ENCODE data around the gene MRPL34.

The MRPL34 gene

GRCh38 chr19:17329366-17330261, 23.9 kb downstream of the MRPL34 start:
- no peak for DNase-seq

- no peak for DNase-seq
Measured at GRCh38 chr19:17330262-17331044, 24.8 kb downstream of the MRPL34 start.

DNA sequence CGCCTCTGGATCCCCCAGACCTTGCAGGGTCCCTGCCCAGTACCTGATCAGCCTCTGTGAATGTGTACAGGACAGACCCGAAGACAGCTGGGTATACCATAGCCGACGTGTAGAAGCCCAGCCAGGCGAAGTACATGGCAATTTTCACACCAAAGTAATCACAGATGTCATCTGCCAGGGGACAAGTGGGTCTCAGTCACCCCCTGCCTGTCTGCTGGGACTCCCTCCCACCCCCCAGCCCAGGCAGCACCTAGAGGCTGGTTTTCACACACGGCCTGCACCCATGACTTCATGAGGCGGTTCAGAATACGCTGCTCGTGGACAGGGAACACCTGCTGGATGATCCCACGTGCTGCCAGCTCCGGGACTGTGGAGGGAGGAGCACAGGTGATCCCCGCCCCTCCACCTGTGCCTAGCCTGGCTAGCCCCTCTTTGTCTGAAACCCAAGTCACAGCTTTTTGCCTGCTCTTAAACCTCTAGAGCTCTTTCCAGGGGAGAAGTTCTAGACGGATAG, 25.4 kb downstream of the MRPL34 start:
- no peak for DNase-seq

- DNase-seq = no peak
Measured at GRCh38 chr19:17332360-17332676, 26.6 kb downstream of the MRPL34 start.

GRCh38 chr19:17332677-17333581, 27.3 kb downstream of the MRPL34 start:
- DNase-seq = peak; percentile 61

DNA sequence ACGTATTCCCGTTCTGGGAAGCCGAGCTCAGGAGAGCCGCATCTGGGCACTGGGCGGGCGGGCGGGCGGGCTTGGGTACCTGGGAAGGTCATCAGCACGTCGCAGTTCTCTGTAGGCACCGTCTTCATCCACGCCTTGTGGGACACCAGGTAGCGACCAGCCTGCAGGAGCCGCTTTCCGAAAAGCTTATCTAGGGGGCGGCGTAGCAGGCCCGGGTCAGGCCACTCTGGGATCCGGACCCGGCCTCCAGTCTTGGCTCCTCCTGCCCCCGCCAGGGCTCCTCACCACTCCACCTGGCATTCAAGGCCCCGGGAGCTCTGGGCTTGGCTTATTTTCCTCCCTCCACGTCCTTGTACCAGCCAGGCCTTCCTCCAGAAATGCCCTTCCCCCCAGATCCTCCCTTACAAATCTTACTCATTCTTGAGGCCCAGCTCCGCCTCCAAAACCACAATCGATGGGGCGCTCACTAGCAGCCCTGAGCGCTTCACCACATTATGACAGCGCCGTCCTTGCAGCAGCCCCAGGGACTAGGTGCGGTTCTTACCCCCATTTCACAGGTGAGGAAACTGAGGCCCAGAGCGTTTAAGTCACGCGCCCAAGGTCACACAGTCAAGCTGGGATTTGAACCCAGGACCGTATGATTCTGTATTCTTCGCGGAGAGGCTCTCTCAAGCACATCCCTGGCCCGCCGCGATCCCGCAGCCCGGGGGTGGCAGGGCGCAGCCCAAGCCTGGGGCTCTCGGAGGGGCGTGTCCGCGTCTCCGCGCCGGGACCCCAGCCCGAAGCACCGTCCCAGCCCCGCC, 28.1 kb downstream of the MRPL34 start:
- DNase-seq = no peak

GRCh38 chr19:17334414-17335409, 29.0 kb downstream of the MRPL34 start, which contains the start of gene ANO8:
ANO8 (minus strand) TSS chr19:17334855; CDS start chr19:17334670, 185 bp downstream.
- DNase-seq = peak; percentile 94

- no peak for DNase-seq
Measured at GRCh38 chr19:17335575-17335974, 29.9 kb downstream of the MRPL34 start.

- peak; percentile 97 for DNase-seq
Measured at GRCh38 chr19:17336872-17337674, 31.4 kb downstream of the MRPL34 start, which contains the start of gene GTPBP3. GTPBP3 (plus strand) TSS chr19:17337553; CDS start chr19:17337612, 59 bp downstream.

- no peak for DNase-seq
Measured at GRCh38 chr19:17337675-17338432, 32.2 kb downstream of the MRPL34 start.

- no peak for DNase-seq
Measured at GRCh38 chr19:17338433-17339078, 32.9 kb downstream of the MRPL34 start.

DNA sequence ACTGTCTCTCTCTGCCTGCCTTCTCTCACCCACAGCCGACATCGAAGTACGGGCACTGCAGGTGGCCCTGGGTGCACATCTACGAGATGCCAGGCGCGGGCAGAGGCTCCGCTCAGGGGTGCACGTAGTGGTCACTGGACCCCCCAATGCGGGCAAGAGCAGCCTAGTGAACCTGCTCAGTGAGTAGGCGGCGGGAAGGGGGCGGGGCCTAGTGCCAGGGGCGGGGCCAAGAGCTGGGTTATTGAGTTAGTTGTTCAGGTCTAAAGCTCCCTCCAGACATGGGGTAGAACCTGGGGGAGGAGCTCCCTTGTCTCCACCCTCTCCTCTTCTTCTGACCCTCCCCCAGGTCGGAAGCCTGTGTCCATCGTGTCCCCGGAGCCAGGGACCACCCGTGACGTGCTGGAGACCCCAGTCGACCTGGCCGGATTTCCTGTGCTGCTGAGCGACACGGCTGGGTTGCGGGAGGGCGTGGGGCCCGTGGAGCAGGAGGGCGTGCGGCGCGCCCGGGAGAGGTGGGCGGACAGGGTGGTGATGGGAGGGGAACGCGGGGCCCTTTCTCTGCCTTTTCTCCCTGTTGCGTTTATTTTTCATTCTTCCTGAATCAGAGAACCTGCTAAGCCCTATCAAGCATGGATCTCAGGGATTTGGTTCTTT, 33.5 kb downstream of the MRPL34 start:
- DNase-seq = no peak

GRCh38 chr19:17340302-17340870, 34.7 kb downstream of the MRPL34 start:
- DNase-seq = no peak

- DNase-seq = no peak
Measured at GRCh38 chr19:17340871-17341357, 35.2 kb downstream of the MRPL34 start.

DNA sequence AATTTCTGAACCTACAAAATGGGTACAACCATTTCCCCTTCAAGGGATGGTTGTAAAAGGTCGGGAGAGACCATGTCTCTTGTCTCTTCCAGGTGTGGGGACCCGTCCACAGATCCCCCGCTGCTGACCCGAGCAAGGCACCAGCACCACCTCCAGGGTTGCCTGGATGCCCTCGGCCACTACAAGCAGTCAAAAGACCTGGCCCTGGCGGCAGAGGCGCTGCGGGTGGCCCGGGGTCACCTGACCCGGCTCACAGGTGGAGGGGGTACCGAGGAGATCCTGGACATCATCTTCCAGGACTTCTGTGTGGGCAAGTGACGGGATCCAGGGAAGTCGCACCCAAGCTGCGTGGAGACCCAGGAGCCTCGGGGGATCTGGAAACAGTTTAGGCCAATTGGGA, 35.7 kb downstream of the MRPL34 start:
- DNase-seq = no peak

GRCh38 chr19:17341845-17342244, 36.2 kb downstream of the MRPL34 start:
- DNase-seq = no peak

DNA sequence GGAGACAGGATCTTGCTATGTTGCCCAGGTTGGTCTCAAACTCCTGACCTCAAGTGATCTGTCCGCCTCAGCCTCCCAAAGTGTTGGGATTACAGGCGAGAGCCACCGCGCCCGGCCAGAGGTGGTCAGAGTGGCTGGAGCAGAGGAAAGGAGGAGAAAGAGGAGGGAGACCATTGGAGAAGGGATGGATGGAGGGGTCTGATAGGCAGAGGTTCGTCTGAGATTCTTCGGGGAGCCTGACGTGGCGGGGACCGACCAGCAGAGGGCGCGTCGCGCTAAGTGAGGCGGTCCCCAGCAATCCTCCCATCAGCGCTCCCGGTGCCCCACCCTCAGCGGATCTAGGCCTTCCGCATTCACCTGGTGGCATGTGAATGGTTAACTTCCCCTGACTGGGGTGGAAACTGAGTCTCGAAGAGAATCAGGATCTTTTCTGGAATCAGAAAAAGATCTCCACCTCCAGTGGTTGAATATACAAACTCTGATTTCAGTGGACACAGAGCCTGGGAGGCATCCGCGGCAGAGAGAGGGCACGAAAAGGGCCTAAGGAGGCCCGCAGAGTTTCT, 40.5 kb downstream of the MRPL34 start:
- peak; percentile 33 for DNase-seq

All from DMS153 (cell line).